CD14-positive monocyte (primary cell): ENCODE data around the gene EML6. TPM values are rescaled to one million over a fixed set of nuclear protein-coding genes. Genes with fewer than 3 reads are reported as not detected.

Source experiments
- DNase-seq, 3 donors: peaks; one replicate each; pipeline ENCODE4 v3.0.0-alpha.2; 2011 to 2022
- H2AFZ ChIP-seq: 2 replicates; pipeline ENCODE4 v1.6.0; 2012; ENCODE audit warnings: mild to moderate bottlenecking, low read depth, low read length, inconsistent platforms; ENCODE audit not compliant: insufficient read depth, poor library complexity, severe bottlenecking
- H3K27ac ChIP-seq, 2 donors: 1 replicate in 1 of 2; 2 replicates in 1 of 2; pipeline ENCODE4 v1.5.1; 2012 to 2013; ENCODE audit warnings: low read length in 2 of 2, control low read depth in 1 of 2, inconsistent platforms in 1 of 2, low read depth in 1 of 2, mild to moderate bottlenecking in 1 of 2
- H3K27me3 ChIP-seq, 2 donors: one replicate each; pipeline versions ENCODE4 v1.6.0 to v1.6.1; 2011 to 2013; ENCODE audit warnings: low read length in 2 of 2; ENCODE audit not compliant: control insufficient read depth in 2 of 2, insufficient read depth in 2 of 2
- H3K36me3 ChIP-seq, 2 donors: replicated peaks in 1 of 2; 1 replicate in 1 of 2; 2 replicates in 1 of 2; pipeline versions ENCODE4 v1.5.1 to v1.6.1; 2012 to 2013; ENCODE audit warnings: low read length in 2 of 2, control low read depth in 1 of 2, inconsistent platforms in 1 of 2, mild to moderate bottlenecking in 1 of 2; ENCODE audit not compliant: insufficient read depth in 2 of 2, control insufficient read depth in 1 of 2
- H3K4me1 ChIP-seq, 2 donors: 1 replicate in 1 of 2; 2 replicates in 1 of 2; pipeline versions ENCODE4 v1.5.1 to v1.6.1; 2012 to 2013; ENCODE audit warnings: low read length in 2 of 2, control low read depth in 1 of 2, inconsistent platforms in 1 of 2, mild to moderate bottlenecking in 1 of 2, moderate library complexity in 1 of 2; ENCODE audit not compliant: insufficient read depth in 2 of 2, control insufficient read depth in 1 of 2
- H3K4me2 ChIP-seq: replicated peaks from 2 replicates; pipeline ENCODE3; 2012; ENCODE audit warnings: low read length, moderate library complexity, mild to moderate bottlenecking; ENCODE audit not compliant: poor library complexity, severe bottlenecking; ENCODE audit errors: extremely low read depth
- H3K4me3 ChIP-seq, 3 experiments: fragments of 200-600 bp in 1 of 3; sonication (generic) in 1 of 3; replicated peaks in 1 of 3; 1 replicate in 2 of 3; 2 replicates in 1 of 3; pipeline ENCODE4 v1.5.1; 2011 to 2013; ENCODE audit warnings: low read length in 3 of 3, mild to moderate bottlenecking in 3 of 3, control low read depth in 2 of 3, low read depth in 2 of 3, inconsistent platforms in 1 of 3, moderate library complexity in 1 of 3
- H3K79me2 ChIP-seq: 2 replicates; pipeline ENCODE4 v1.6.0; 2012; ENCODE audit warnings: mild to moderate bottlenecking, control low read depth, inconsistent platforms, low read length, moderate library complexity; ENCODE audit not compliant: insufficient read depth
- H3K9ac ChIP-seq: 2 replicates; pipeline ENCODE4 v1.6.0; 2017; ENCODE audit warnings: low read length, mild to moderate bottlenecking; ENCODE audit not compliant: insufficient read depth, poor library complexity, severe bottlenecking
- H3K9me3 ChIP-seq, 2 donors: replicated peaks in 1 of 2; 1 replicate in 1 of 2; 2 replicates in 1 of 2; pipeline versions ENCODE4 v1.5.1 to v1.6.1; 2012 to 2013; ENCODE audit warnings: low read length in 2 of 2, control low read depth in 1 of 2; ENCODE audit not compliant: control insufficient read depth in 1 of 2, insufficient read depth in 1 of 2
- H4K20me1 ChIP-seq: 2 replicates; pipeline ENCODE4 v1.6.0; 2012; ENCODE audit warnings: mild to moderate bottlenecking, low read length, control low read depth, moderate library complexity; ENCODE audit not compliant: insufficient read depth
- H3K27ac Mint-ChIP-seq, 7 donors: one replicate each; pipeline ENCODE4 v1.8.0; 2020; ENCODE audit warnings: mild to moderate bottlenecking in 7 of 7, mixed read lengths in 7 of 7, moderate library complexity in 6 of 7, inconsistent platforms in 2 of 7
- H3K27me3 Mint-ChIP-seq, 3 donors: one replicate each; pipeline ENCODE4 v1.8.0; 2021 to 2022; ENCODE audit warnings: low read depth in 3 of 3, mild to moderate bottlenecking in 3 of 3, mixed read lengths in 3 of 3, moderate library complexity in 3 of 3, inconsistent platforms in 1 of 3
- H3K36me3 Mint-ChIP-seq, 2 donors: one replicate each; pipeline ENCODE4 v1.8.0; 2020; ENCODE audit warnings: mixed read lengths in 2 of 2, inconsistent platforms in 1 of 2, mild to moderate bottlenecking in 1 of 2
- H3K4me1 Mint-ChIP-seq: one replicate; pipeline ENCODE4 v1.8.0; 2020; ENCODE audit warnings: mild to moderate bottlenecking, mixed read lengths
- H3K4me3 Mint-ChIP-seq, 2 donors: one replicate each; pipeline ENCODE4 v1.8.0; 2020; ENCODE audit warnings: mild to moderate bottlenecking in 2 of 2, mixed read lengths in 2 of 2, moderate library complexity in 1 of 2
- H3K9me3 Mint-ChIP-seq, 7 donors: one replicate each; pipeline ENCODE4 v1.8.0; 2020 to 2022; ENCODE audit warnings: mixed read lengths in 7 of 7, mild to moderate bottlenecking in 6 of 7, moderate library complexity in 6 of 7, inconsistent platforms in 2 of 7
- WGBS: methylation state at CpG from one replicate; pipeline ENCODE4 v1.1.5; 2013; ENCODE audit warnings: missing lambda C conversion rate; ENCODE audit not compliant: insufficient coverage; 5-methylcytosine and 5-hydroxymethylcytosine counted together
- intact Hi-C, 2 donors: fragments of 100-400 bp; cut with micrococcal nuclease; formaldehyde crosslinking; loops; one replicate each; pipeline versions ENCODE4 v1.15.0 to v1.15.1; 2023
- polyA plus RNA-seq, 3 donors: library from polyadenylated mRNA; depleted of rRNA in 1 of 3; unstranded in 2 of 3; stranded (reverse) in 1 of 3; fragments of 300-500 nt in 2 of 3; fragments of >200 nt in 1 of 3; fragmentation: Illumina TruSeq in 2 of 3; gene quantifications; 1 replicate in 2 of 3; 2 replicates in 1 of 3; pipeline ENCODE4 v1.2.3, GENCODE V29; 2012 to 2021
- TF ChIP-seq, protein P1 (sequence below): fragments of 200-600 bp; IDR thresholded peaks from one replicate; pipeline ENCODE4 v1.8.0; 2022; ENCODE audit warnings: antibody characterized with exemption, mild to moderate bottlenecking

EML6 gene
- polyA plus RNA-seq, 3 donors, result 0.79 TPM; not detected in 2

DNA sequence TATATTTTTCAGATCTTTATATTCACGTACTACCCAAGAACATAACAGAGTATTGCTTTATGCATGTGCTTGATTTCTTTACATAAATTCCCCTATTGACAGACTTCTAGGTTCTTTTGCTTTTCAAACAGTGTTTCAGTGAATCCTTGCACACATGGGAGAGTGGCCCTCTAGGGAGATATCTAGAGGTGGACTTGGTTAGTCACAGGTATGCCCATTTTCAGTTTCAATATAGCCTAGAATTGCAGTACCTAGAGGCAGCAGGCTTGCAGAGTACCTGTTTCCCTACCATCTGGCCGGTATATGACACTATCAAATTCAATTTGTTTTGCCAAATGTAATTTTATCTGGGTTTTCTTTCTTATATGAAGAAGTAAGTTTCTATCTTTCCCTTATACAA is 36.8 kb downstream of the EML6 start:
- TF ChIP-seq, protein P1, sequence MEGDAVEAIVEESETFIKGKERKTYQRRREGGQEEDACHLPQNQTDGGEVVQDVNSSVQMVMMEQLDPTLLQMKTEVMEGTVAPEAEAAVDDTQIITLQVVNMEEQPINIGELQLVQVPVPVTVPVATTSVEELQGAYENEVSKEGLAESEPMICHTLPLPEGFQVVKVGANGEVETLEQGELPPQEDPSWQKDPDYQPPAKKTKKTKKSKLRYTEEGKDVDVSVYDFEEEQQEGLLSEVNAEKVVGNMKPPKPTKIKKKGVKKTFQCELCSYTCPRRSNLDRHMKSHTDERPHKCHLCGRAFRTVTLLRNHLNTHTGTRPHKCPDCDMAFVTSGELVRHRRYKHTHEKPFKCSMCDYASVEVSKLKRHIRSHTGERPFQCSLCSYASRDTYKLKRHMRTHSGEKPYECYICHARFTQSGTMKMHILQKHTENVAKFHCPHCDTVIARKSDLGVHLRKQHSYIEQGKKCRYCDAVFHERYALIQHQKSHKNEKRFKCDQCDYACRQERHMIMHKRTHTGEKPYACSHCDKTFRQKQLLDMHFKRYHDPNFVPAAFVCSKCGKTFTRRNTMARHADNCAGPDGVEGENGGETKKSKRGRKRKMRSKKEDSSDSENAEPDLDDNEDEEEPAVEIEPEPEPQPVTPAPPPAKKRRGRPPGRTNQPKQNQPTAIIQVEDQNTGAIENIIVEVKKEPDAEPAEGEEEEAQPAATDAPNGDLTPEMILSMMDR, result no peak
- no peaks in the 10 kb centered on the region for H3K9me3 ChIP-seq
- Mint-ChIP-seq H3K4me3 (no peak overlapping the region), H3K9me3 (no peaks in the 10 kb centered on the region), H3K27me3 (peaks cover 0 to 1% (median 1%) of the 10 kb centered on the region in 3 donors), H3K4me1 (peaks cover 7% of the 10 kb centered on the region), H3K27ac (no peak overlapping the region), H3K36me3 (no peaks in the 10 kb centered on the region)
- DNase-seq, result no peak
- no peak overlapping the region for H3K9ac ChIP-seq
- intact Hi-C loops, result no loop called here
- H3K4me1 ChIP-seq, result no peaks in the 10 kb centered on the region
- H3K36me3 ChIP-seq, result no peaks in the 10 kb centered on the region
- H3K27ac ChIP-seq, result no peak overlapping the region
- H3K4me3 ChIP-seq, result no peak overlapping the region
- no peaks in the 10 kb centered on the region for H3K27me3 ChIP-seq
- H4K20me1 ChIP-seq, result no peaks in the 10 kb centered on the region
- no peaks in the 10 kb centered on the region for H3K79me2 ChIP-seq
- no peak overlapping the region for H3K4me2 ChIP-seq
- no CpG with 5 or more reads among the region's 2 CpGs for WGBS
- H2AFZ ChIP-seq, result no peak overlapping the region

DNA sequence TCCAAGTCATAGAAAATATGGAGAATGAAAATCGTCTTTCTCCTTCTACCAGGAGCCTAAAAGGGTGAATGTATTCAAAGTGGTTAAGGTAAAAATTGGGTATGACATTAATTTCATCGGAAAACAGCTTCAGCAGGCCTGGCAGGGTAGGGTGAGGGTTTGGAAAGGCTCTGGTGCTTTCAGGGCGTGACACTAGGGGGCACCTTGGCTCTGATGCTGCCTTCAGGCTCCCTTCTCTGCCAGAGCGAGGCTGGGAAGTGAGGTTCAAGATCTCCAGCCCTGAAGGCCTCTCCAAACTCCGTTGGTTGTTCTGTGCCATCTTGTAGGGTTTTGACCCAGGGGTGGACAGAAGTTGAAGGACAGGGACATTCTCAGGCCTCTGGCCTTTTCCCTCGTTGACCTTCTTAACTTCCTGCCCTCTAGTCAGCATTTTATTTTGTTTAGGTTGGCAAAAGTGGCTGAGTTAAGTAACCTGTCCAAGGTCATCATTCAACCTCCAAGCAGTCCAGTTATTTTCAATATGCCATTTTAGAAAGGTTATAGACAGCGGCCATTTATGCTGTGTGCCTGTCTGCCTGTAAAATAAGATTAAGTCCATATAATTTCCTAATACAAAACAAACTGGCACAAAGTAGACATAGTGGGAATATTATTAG is 40.3 kb downstream of the EML6 start:
- intact Hi-C loops, result no loop called here
- Histone ChIP-seq H3K27ac (no peak overlapping the region), H3K9me3 (no peaks in the 10 kb centered on the region), H3K36me3 (no peaks in the 10 kb centered on the region), H3K4me2 (no peak overlapping the region), H3K4me3 (no peak overlapping the region), H3K4me1 (no peaks in the 10 kb centered on the region), H3K9ac (no peak overlapping the region), H3K79me2 (no peaks in the 10 kb centered on the region), H2AFZ (no peak overlapping the region), H3K27me3 (no peaks in the 10 kb centered on the region), H4K20me1 (no peaks in the 10 kb centered on the region)
- TF ChIP-seq, protein P1, result no peak
- 94% methylated on average over 2 of the region's 7 CpGs for WGBS
- no peak overlapping the region for H3K4me3 Mint-ChIP-seq
- H3K27ac Mint-ChIP-seq, result no peak overlapping the region
- H3K9me3 Mint-ChIP-seq, result no peaks in the 10 kb centered on the region
- DNase-seq, result no peak
- H3K27me3 Mint-ChIP-seq, result peaks cover 0 to 1% (median 1%) of the 10 kb centered on the region in 3 donors
- H3K36me3 Mint-ChIP-seq, result no peaks in the 10 kb centered on the region
- H3K4me1 Mint-ChIP-seq, result peaks cover 2% of the 10 kb centered on the region
